T-helper 2 cell treated with Interferon-gamma antibody and Interleukin-4, amounts not matched to agents 100 ng/mL and 5 ng/mL, for 36 hours (primary cell): ENCODE results near the gene NT5C. TPM values are rescaled to one million over a fixed set of nuclear protein-coding genes. Genes with fewer than 3 reads are reported as not detected.

Experiments used
- intact Hi-C: fragments of 100-400 bp; cut with micrococcal nuclease; formaldehyde crosslinking; loops from one replicate; pipeline ENCODE4 v1.15.1; 2023
- total RNA-seq: library from RNA; stranded (reverse); gene quantifications from 2 replicates; pipeline ENCODE4 v1.2.3, GENCODE V29; 2022

NT5C gene
- total RNA-seq, 1 donor from 2014 or later = 55.2 TPM

DNA sequence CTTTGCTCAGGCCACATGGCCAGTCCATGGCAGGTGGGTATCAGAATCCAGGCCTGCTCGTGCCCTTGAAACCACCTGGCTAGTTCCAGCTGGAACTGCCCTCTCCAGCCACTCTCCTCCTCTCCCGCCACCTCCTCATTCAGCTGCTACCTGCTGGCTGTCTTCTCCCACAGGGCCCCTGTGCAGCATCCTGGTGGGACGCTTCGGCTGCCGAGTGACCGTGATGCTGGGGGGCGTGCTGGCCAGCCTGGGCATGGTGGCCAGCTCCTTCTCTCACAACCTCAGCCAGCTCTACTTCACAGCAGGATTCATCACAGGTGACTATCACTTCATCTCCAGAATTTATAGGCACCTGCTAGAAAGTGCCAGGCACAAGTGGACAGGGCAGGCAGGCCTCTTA is 33.7 kb downstream of the NT5C start:
- intact Hi-C loops = no loop called here

GRCh38 chr17:75096082-75096625 is 35.4 kb downstream of the NT5C start:
- intact Hi-C loops = no loop called here

- intact Hi-C loops = no loop called here
These were observed 36.6 kb downstream of the NT5C start for GRCh38 chr17:75094871-75095399.

GRCh38 chr17:75093548-75094158 is 37.9 kb downstream of the NT5C start:
- intact Hi-C loops = no loop called here

DNA sequence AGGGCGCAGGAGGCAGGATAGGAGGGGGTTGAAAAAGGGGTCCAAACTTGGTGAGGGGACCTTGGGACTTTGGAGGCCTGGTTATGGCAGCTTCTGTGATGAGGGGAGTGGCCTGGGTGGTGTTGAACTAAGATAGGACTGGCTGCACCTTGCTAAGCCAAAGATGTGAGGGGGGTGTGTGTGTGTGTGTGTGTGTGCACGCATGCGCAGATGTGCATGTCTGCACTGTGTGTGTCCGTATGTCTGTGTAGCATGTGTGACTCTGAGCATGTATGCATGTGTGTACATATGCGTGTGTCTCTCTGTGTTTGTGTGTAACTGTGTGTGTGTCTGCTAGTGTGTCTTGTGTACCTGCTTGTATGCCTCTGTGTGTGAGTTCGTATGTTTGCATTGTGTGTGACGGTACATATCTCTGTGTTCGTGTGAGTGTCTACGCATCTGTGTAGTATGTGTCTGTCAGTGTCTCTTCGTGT is 39.7 kb downstream of the NT5C start:
- intact Hi-C loops = no loop called here

DNA sequence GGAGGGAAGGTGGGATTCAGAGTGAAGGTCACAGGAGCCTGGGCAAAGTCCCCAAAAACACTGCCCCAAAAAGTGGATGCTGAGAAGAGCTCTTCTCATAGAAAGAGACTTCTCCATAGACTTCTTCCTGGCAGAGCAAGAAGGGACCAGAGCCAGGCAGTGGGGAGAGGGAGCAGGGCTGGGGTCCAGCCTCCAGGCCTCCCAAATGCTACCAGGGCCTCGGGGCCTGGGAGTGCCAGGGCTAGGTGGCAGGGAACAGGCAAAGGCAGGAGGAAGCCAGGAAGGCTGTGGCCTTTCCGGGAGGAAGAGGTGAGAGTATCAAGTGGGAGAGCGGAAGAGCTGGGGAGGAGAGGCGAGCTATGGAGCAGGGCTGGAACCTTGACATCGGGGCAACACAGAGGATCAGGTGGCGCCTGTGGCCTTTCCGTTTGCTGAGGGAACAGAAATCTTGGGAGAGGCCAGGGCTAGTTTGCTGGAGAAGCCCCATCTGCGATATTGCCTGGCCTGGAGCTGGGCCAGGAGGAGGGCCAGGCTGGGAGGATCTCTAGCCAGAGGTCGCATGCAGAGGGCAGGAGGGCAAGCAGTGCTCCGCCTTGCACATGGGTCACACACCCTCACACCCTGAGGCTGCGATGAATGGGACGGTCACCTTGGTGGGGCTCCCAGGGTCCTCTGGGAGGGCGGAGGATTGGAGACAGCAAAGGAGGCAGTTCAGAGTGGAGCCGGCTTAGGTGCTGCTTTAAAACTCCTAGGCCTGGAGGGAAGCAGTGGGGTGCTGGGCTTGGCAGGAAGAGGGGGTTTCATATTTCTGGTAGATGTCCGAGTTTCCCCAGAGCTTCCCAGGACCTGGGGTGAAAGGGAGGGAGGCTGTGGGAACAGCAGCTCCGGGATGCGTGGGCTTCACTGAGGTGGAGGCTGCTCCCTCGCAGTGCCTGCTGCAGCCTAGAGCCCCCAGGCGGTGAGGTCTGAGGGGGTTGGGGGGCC is 40.4 kb downstream of the NT5C start:
- intact Hi-C loops = no loop called here

DNA sequence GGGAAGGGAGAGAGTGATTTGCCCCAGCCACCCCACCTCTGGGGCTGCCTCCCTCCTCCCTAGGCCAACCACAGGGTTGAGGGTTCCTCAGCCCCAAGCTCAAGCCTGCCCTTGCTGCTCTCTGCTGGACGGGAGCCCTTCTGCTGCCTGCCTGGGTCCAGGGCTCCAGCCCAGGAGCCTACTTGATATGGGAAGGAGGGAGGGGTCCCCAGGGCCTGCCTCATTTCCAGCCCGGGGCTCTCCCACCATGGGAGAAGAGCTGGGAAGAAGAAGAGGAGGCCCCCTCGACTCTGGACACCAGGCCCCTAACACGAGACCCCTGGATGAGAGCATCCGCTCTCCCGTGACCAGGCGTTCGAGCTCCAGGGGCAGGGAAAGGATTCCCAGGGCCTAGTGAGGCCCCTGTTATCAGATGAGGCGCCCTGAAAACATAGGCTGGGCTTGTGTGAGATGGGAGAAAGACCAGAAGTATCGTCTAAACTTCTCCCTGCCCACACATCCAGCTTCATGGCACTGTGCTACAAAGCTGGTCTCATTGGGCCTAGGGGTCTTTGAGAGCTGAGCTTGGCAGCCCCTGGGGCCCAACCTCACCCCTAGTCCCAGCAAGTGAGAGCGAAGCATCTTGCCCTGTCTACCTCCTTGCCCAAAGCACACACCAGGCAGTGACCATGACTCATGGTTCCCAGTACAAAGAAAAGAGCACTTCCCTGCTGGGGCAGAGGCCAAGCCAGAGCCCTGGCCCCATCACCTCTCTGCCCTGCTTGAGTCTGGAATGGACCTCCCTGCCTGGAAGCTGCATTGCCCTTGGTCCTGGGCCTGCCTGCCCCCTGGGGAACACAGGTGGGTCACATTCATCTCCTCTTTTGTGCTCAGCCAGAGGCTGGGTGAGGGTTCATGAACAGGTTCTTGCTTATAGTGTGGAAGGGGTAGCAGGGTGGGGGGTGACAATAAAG is 42.8 kb downstream of the NT5C start:
- intact Hi-C loops = no loop called here

DNA sequence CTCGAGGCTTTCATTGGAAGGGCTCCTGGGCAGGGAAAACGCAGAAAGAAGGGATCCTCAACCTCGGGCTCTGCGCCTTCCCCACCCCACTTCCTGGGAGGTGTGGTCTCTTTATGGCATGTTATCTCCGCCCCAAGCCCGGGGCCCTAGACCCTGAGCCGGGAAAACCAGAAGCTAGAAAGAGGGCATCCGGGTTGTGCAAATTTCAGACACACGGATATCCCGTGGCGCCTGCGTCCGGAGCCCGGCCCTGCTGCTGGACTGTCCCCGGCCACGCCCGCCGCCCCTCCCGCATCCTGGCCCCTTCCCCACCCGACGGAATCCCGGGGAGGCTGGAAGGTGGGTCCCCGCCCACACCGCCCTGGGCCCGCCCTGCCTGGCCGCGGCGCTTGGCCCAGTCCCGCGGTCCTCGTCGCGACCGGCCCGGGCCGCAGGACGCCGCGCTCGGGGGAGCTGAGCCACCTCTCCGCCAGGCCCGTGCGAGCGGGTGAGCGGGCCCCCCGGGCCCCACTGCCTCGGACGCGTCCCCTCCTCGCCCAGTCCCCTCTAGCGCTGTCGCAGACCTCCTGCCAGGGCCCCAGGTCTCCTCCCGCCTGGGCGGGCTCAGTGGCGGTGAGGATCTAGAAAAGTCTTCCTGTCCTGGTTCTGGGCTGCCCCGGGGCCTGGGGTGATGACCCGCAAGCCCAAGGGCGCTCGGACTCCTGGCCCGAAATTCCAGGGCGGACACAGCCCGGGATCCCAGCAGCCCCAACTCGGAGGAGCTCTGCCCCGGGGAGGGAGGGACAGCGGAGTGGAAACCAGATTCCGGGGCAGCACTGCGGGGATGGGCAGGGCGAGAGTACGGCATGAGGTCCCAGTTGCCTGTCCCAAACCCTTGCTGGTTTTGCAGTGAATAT is 43.7 kb downstream of the NT5C start, which contains the start of gene SLC16A5:
SLC16A5 (plus strand) TSS at position 397 of the 896 bp plus-strand sequence. CDS start 5,683 bp downstream, outside the sequence.
- intact Hi-C loops = no loop called here

GRCh38 chr17:75087182-75087557 is 44.4 kb downstream of the NT5C start:
- intact Hi-C loops = no loop called here

- intact Hi-C loops = no loop called here
These were observed 44.9 kb downstream of the NT5C start for GRCh38 chr17:75086496-75087181.

GRCh38 chr17:75084039-75084660 is 47.4 kb downstream of the NT5C start:
- intact Hi-C loops = no loop called here

DNA sequence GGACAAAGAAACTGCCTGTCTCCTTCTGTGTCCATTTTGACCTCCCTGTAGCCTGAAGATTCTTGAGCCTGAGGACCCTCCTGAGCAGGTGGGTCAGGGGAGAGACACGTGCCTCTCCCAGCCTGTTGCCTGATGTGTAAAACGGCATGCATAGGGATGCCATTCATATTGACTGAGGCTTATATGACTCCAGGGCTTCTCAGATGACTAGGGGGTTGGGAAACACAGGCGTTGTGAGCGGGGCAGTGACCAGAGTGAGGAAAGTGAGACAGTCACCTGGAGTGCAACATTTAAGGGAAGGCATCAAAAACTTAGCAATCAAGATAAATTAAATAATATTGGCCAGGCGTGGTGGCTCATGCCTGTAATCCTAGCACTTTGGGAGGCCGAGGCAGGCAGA is 48.9 kb downstream of the NT5C start:
- intact Hi-C loops = no loop called here

DNA sequence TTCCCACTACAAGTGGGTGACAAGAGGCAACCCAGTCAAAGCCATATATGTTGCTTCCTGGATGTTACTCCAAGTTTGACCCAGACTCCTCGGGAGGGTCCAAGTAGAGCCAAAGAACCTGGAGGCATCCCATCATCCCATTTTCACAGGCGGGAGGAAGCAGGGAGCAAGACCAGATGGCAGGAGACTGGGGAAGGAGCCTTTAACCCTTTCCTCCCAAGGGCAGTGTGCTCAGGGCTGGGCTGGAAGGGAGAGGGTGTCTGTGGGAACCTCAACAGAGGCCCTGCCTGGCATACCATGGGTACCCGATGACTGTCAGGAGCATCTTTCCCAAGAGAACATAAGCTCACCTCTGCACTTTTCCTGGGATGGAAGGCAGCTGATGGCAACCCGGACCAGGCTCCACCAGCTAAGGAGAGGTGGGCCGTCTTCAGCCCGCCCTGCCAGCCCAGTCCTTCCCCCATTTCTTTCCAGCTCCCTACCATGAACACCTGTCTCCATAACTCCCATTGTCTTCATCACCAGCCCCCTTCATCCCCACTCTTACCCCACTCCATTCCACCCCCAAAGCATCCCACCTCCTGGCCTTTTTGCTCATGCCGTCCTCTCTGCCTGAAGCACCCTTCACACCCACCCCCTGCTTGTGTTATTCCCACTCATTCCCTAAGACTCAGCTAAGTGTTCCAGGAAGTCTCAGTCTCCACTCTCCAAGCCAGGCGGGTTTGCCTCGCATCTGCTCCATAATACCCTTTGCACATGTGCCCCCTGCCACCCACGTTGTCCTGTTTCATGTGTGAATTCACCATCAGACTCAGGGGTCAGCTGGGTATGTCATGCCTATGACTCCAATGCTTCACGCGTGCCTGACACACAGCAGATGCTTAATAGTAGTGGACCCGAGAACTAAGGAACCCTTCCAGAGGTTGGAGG is 49.7 kb downstream of the NT5C start:
- intact Hi-C loops = no loop called here
